HG02588 (cell line): ENCODE measurements around the gene HOXC11.

Source experiments
- ATAC-seq: cut with Tn5 transposase; IDR thresholded peaks from one replicate; pipeline ENCODE4 v1.9.1; 2021; ENCODE audit warnings: mild to moderate bottlenecking, moderate library complexity; ENCODE audit not compliant: unreplicated experiment

HOXC11 gene

DNA sequence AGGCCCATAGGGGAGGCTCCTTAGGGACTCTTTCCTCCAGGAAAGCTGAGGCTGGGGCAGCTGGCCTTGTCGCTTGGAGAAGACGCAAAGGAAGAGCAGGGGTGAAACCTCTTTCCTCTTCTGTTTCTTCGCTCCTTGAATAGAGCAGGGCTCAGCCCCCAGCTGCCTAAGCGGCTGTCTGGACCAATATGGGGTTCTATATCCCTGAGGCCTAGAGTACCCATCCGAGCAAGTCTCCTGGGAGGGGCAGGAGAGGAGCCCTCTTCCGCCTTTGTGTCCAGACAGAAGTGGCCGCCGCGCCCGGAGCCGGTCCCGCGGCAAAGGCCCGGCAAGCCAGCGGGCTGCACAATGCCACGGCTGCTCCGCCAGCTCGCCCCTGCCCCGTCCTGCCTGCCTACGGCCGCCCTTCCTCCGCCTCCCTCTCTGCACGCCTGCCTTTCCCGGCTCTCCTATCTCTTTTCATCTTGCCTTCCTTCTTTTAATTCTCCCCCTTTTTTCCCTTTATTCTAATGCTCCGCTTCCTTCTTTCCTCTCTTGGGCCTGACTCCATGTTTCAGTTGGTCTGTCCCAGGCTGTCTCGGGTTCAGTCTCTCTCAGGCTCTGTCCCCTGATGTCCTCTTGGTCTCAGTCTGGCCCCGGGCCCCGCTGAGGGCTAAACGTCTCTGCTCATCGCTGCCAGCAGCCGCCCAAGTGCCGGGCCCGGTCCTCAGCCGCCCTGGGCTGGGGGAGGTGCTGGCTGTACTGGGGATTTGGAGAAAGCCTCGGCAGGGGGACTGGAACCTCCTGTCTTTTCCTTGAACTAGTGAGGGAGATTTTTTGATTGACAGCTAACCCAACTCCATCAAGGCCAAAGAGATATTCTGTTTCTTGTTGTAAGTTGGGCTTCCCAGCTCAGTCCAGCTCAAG is 24.5 kb downstream of the HOXC11 start:
- no peak for ATAC-seq

DNA sequence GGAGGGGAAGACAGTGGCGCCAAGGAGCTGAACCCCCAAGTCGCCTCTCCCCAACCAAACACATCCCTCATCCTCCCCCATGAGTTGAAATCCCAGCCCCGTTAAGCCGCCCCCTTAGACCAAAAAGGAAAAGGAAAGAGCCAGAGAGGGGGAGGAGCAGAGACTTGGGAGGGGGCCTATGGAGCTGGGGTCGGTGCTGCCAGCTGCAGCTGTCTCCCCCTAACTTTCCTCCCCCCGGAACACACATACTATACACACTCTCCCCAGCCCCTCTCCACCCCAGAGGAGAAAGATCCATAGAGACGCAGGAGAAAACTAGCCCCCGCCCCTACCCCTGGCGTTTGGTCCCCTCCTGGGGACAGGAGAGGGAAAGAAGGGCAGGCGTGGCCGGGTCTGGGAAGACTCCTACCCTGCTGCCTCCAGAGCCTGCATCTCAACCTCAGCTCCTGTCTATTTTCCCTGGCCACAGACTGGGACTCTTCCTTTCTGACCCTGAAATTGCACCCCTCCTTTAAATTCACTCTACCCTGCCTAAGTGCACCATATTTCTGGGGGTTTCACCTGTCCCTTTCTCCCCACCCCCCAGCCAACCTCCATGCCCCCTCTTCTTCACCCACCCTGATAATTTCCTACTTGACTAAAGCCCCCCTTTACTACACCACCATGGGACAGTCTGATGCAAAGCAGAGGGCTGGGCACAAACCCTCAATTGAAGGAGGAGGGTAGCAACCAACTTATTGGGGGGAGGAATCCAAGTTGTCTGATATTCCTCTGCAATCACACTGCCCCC is 25.4 kb downstream of the HOXC11 start:
- no peak for ATAC-seq

DNA sequence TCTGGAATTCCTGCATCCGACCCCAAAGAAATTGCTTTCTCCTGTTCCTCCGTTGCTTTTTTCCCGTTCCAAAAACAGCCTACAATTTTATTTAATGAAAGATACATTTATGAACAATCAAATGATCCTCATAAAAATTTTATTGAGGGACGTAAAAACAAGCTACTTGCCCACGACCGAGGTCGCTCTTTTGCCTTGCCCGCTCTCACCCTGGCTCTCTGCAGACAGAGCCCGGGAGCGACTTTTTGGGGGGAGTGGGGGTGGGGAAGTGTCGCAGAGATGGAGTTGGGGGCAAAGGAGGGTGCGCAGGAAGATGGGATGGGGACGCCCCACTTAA is 25.9 kb downstream of the HOXC11 start:
- no peak for ATAC-seq

DNA sequence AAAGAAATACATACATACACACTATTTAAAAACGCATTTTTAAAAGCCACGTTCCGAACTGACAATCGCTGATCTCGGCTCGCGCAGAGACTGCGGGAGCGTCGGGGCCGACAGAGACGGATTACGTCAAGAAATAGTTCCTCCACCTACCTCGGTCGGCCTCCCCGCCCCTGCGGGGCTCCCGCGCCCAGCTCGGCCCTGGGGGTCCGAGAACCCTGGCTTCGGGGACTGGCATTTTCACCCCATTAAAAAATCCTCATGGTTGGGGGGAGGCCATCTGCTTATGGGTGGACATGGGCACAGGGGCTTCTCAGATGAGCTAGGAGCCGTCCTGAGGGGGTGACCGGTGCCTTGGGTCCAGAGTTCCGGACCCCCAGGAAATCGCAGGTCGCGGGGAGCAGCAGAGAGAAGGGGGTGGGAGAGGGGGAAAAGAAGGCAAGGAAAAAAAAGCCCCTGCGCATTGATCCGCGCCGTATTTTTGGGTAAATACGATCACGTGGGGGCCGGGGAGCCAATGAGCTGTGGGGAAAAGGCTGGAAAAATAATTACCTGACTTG is 26.7 kb downstream of the HOXC11 start:
- ATAC-seq = no peak

DNA sequence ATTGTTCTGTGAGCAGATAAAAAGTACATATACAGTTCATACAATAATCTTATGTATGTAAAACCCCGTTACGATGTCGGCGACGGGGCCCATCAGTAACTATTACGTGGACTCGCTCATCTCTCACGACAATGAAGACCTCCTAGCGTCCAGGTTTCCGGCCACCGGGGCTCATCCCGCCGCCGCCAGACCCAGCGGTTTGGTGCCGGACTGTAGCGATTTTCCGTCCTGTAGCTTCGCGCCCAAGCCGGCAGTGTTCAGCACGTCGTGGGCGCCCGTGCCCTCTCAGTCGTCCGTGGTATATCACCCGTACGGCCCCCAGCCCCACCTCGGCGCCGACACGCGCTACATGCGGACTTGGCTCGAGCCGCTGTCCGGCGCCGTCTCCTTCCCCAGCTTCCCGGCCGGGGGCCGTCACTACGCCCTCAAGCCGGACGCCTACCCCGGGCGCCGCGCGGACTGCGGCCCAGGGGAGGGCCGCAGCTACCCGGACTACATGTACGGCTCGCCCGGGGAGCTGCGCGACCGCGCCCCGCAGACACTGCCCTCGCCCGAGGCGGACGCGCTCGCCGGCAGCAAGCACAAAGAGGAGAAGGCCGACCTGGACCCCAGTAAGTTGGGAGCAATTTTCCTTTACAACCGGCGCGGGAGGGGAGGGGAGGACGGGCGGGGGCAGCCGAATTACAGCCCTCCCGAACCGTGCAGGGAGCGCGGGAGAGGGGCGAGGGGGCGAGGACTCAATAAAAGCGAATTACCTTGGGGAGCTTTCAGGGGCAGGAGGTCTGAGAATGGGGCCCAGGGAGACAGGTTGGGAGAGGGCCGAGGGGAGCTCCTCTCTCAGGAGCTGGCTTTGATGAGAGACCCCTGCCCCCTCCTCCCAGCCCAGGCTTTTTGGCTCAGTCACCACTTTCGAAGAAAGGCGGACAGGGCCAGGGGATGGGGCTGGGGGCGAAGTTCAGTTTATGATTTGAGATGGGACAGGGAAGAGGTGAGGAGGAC is 27.5 kb downstream of the HOXC11 start, which contains the start of gene HOXC9:
Gene HOXC9 (plus strand): TSS at position 46 of the 999 bp plus-strand sequence. CDS start 28 bp downstream, at position 74.
- no peak for ATAC-seq

DNA sequence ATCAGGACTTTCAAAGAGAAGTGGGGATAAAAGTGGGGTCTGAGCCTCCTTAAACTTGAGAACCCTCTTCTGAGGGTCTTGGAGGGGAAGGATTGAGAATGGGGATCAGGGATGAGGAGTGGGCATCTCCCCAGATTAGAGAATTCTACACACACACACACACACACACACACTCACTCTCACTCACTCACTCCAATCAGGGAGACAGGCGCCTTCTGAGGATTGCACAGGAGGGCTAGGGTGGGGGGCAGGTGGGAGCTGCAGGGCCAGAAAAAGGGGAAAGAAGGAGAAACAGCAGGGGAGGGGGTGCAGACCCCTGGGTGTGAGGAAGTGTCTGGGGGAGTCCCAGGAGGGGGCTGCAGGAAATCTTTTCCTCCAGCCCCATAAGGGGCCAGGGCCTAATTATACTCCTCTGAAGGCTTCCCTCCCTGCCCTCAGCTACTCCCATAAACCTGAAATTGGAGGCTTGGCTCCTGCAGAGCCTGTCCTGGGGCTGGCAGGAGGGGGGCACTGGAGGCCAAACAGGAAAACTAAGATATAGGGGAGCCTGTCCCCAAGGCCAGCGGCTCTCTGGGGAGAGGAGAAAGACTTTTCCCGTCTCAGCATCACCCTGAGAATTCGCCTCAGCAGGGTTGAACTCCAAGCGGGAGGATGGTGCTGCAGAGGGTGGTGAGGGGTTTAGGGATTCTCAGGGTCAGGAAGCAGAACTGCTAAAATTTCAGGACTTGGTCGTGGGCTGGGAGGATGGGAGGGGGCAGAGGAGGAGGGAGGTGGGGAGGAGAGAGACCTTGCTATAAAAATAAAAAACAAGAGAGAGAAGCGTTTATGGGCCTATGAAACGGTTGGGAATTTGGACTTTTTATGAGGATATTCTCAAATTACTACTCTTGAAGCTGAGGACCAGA is 28.6 kb downstream of the HOXC11 start:
- ATAC-seq = no peak

DNA sequence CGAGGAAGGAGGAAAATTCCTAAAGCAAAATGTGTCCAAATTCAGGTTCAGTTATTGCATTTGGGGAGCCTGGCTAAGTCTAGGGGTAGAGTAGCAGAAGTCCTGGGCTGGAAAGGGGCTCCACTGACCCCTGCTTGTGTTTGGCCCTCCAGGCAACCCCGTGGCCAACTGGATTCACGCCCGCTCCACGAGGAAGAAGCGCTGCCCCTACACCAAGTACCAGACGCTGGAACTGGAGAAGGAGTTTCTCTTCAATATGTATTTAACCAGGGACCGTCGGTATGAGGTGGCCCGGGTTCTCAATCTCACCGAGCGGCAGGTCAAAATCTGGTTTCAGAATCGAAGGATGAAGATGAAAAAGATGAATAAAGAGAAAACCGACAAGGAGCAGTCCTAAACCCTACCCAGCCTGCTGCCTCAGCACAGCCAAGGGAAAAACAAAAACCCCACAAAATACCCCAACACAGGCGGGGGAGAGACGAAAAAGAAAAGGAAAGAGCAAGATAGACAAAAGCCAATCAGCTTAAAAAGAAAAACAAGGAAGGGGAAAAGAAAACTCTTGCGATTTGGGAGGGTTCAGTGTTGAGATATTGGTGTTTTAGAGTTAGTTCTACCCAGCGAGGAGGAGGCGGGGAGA is 29.5 kb downstream of the HOXC11 start:
- ATAC-seq = no peak

DNA sequence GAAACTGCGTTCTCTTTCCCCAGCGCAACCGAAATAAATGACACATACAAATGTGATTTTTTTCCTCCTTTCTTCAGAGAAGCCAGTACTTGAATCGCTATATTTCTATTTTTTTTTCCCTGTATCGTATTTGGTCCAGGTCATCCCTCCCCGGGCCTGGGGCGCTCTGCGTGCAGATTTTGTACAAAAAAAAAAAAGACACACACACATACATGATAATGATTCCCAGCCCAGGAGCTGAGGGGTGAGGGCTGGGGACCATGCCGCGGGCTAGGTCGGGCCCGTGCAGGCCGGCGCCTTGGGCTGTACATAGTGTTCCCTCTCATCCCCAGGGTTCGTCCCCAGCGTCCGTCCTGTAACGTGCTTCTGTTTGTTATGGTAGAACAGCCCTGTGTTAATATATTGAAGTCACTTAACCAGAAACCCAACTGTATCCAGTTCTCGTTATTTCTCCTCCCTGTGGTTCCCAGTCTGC is 30.0 kb downstream of the HOXC11 start:
- ATAC-seq = no peak

DNA sequence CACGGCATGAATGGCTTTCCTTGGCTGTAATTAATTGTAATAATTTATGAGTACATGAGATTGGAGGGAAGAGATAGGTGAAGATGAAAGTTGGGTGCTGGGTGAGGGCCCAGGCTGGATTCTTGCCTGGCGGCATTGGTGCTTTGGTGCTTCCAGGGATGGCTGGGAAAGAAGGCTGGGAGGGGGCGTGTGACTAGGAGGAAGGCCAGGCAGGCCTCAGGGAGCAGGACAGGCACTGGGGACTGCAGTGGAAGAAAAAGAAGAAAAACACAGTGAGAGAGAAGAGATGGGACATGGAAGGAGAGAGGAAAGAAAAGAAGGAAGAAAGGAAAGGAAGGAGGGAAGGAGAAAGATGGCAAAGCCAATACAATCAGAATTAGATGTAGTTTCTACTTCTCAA is 30.7 kb downstream of the HOXC11 start:
- ATAC-seq = no peak

DNA sequence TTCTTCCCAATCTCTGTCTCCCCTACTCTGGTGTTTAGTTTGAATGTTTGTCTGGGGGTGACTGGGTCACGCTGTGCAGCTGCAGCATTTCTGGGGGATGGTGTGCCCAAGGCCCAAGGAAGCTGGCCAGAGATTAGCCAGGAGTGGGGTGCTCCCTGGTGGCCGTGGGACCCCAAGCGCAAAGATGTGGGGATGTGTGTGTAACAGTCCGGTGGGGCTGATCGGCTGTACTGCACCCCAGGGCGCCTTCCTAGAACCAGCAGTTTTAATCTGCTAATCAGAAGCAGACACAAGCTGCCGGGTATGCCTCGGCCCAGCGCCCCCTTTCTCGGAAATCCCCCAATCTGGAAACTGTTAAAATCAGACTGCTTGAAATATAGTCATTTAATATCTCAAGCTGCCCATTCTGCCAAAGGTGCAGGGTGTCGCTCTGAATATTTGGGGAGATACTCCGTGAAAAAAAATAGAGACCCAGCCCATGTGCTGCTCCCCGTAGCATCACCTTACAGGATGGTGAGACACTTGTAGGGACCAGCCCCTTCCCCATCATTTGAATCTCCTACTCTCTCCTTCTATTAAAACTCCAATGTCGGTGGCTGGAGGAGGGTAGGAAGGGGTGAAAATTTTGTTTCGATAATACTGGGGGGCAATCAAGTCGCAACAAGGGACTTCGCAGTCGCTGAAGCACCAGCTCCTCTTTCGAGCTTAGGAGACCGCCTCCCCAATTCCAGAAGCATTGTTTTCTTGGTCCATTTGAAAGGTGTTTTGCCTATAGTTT is 31.3 kb downstream of the HOXC11 start:
- no peak for ATAC-seq

DNA sequence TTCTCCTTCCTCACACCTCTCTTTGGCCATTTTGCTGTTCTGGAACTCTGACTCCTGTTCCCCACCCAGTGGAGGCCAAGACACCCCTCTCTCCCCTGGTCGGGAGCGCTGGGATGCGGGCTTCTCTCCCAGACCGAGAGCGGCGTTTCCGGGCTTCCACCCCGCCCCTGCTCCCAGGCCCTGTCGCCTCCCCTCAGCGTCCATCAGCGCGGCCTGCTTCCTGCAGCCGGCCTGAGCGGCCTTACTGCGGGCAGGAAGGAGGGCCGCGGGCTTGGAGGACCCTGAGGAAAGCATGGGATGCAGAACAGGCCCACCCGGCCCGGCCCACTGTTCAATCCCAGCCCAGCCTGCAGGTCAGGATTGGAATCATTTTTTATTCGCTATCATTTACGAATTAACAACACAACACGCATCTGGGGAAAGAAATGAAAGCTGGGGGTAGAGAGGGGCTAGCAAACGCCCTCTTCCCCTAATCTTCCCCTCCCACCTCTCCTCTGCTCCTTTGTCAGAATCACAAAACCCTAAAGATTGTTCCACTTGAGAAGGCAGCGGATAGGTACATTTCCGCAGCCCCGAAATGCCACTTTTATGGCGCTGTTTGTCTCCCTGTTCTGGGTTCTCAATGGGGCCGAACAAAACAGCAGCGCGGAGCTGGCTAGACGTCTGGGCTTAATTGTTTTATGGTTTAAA is 32.1 kb downstream of the HOXC11 start:
- no peak for ATAC-seq

DNA sequence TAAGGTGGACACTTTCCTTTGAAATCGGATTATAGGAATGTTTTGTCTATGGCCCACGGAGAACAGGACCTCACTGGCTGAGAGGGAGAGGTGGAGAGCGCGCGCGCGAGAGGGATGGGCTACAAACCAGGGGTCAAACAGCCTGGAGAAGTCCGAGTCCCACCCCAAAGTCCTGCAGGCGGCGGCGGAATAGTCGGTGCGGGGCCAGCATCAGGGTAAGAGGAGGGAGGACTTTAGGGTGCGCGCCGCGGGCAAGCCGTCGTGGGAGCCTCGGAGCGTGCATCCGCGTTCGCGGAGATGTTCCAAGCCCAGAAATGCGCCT is 32.6 kb downstream of the HOXC11 start:
- ATAC-seq = no peak

DNA sequence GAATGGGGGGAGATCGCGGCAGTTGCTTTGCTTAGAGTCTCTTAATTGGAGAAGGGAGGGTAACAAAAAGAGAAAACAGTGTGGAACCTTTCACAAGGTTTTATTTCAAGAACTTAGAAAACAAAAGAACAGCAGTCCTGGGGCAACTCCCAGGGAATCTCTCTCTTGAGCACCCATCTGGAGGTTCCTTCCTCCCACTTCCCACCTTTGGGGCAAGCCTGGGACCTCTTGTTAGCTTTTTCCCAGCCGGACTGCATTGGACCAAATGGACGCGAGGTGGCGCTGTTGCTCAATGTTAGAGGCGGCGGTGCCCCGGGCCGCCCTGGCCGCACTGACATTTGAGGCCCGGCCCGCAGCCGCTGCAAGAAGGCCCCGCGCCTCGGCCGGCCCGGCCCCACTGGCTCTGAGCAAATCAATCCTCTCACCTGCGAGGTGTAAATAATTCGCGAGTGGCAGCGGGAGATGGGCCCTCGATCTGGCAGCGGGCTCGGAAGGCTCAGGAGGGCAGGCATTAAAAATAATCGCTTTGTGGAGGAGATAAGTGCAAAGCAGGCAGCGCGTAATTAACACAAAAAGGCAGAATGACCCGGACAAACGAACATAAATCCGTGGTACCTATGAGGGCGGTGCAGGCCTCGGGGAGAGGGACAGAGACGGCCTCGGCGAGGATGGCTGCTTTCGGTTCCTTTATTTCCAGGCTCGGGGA is 33.1 kb downstream of the HOXC11 start:
- ATAC-seq = peak; percentile 76

DNA sequence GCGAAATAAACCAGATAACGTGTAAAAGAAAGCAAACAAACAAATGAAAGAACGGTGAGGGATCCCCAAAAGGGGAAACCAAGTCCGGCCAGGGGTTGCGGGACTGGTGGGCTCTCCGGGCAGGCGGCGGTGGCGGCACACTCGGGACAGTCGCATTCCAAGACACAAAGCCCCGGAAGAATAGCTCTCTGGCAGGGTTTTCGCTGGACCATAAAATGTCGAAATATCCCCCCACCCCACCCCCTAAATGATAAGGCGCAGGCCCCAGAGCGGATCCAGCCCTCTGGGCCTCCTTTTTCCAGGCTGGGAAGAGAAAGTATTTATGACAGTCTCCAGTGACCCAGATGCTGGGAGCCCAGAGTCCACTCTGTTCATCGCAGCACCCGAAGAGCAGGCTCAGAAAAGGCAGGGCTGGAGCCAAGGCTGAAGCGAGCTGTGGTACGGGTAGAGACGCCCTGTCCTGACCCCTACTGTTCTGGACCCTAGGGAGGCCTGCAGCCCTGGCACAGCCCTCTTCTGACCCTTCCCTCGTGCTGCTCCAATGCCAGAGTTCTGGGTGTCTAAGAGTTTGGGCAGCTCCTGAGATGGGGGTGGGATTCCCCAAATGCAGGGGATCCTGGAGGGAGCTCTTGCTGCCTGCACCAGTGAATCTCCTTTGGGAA is 33.8 kb downstream of the HOXC11 start:
- no peak for ATAC-seq

DNA sequence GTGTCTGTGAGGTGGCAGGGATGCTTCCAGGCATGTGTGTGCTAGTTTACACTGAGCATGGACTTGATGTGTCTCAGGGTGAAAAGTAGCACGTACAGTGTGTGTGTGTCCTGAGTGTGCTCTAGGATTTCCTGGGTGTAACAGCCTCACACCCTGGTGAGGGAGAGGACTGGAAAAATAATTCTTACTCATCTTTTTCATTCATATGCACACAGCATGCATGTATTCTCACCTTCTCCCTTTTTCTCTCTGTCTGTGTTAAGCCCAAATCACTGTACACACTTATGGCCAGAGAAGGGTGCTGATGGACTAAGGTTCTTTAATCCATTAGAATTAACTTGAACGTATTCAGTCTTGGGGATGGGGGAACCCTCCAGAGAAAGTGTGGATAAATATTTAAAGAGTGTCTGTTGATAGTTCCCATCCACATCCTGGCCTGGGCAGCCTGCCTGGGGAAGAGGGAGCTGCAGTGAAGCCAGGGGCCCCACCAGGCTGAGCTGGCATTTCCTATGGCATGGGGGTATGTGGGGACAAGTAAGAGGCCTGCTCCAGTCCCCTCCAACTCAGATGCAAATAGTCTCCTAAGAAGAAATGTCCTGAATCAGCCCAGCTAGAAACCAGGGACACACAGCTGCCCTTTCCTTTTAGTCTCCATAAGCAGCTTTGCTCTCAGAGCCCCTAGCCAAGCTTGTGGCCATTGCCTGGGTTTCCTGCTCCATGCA is 34.8 kb downstream of the HOXC11 start:
- no peak for ATAC-seq

DNA sequence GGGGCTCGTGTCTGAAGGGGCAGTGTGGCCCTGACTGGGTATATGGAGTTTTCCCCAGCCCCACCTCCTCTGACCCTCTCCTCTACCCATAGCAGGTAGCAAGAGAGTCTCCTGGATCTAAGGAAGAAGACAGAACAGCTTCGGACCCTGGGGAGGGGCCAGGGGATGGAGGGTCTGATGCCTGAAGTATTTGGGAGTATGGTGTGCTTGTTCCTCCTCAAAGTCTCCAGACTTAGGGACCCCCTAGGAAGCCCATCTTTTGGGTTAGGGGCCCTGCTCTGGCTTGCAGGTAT is 35.3 kb downstream of the HOXC11 start:
- no peak for ATAC-seq
